Chondrocyte (in vitro differentiated cells): ENCODE data around the gene CMTM8. TPM values are rescaled to one million over a fixed set of nuclear protein-coding genes. Genes with fewer than 3 reads are reported as not detected.

Experiments
- DNase-seq: peaks from one replicate; pipeline ENCODE4 v3.0.0; 2021; ENCODE audit warnings: mixed read lengths, low spot score
- H3K27ac Mint-ChIP-seq: one replicate; pipeline ENCODE4 v1.8.0; 2021; ENCODE audit warnings: mild to moderate bottlenecking, moderate library complexity, mixed read lengths; ENCODE audit not compliant: unreplicated experiment
- H3K27me3 Mint-ChIP-seq: 2 replicates; pipeline ENCODE4 v1.8.0; 2021; ENCODE audit warnings: low read depth, mixed read lengths
- H3K36me3 Mint-ChIP-seq: 2 replicates; pipeline ENCODE4 v1.8.0; 2021; ENCODE audit warnings: low read depth, mixed read lengths
- H3K4me1 Mint-ChIP-seq: 2 replicates; pipeline ENCODE4 v1.8.0; 2021; ENCODE audit warnings: low read depth, mild to moderate bottlenecking, mixed read lengths
- H3K4me3 Mint-ChIP-seq: one replicate; pipeline ENCODE4 v1.8.0; 2021; ENCODE audit warnings: mild to moderate bottlenecking, moderate library complexity, mixed read lengths; ENCODE audit not compliant: unreplicated experiment
- H3K9me3 Mint-ChIP-seq: 2 replicates; pipeline ENCODE4 v1.8.0; 2021; ENCODE audit warnings: low read depth, mixed read lengths
- total RNA-seq: library from RNA; stranded (reverse); gene quantifications from 3 replicates; pipeline ENCODE4 v1.2.1, GENCODE V29; 2021
- TF ChIP-seq, protein P1 (sequence below): fragments of 200-600 bp; sonication (generic); IDR thresholded peaks from 2 replicates; pipeline ENCODE4 v1.5.0; 2021; ENCODE audit warnings: antibody characterized with exemption, mild to moderate bottlenecking, moderate library complexity

Gene CMTM8
- total RNA-seq, 1 donor from 2014 or later, result 2.5 TPM

DNA sequence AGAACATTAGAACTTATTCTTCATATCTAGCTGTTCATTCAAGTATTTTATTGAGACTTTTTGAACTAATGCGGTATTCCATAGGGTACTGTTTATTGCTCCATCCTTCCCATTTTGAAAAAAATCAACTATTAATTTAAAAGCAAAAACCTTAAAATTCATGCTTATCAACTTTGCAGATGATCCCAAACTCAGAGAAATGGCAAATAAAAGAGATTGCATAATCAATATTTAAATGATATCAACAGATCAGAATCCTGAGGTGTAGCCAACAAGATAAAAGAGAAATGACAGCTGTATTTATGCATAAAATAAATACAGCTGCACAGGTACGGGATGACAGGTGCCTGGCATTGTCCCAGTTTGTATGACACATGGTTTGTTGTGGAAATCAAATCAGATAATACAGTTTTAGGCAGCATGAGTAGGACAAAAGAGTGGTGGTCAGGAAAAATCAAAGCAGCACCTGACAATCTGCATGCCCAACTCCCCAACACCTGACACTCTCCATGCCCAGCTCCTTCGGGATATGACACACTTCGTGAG, 42.4 kb upstream of the CMTM8 start:
- Mint-ChIP-seq H3K27me3 (no peaks in the 10 kb centered on the region), H3K36me3 (no peaks in the 10 kb centered on the region), H3K4me1 (peaks cover 3% of the 10 kb centered on the region), H3K27ac (no peak overlapping the region), H3K9me3 (no peaks in the 10 kb centered on the region), H3K4me3 (no peak overlapping the region)
- DNase-seq, result no peak
- TF ChIP-seq, protein P1, sequence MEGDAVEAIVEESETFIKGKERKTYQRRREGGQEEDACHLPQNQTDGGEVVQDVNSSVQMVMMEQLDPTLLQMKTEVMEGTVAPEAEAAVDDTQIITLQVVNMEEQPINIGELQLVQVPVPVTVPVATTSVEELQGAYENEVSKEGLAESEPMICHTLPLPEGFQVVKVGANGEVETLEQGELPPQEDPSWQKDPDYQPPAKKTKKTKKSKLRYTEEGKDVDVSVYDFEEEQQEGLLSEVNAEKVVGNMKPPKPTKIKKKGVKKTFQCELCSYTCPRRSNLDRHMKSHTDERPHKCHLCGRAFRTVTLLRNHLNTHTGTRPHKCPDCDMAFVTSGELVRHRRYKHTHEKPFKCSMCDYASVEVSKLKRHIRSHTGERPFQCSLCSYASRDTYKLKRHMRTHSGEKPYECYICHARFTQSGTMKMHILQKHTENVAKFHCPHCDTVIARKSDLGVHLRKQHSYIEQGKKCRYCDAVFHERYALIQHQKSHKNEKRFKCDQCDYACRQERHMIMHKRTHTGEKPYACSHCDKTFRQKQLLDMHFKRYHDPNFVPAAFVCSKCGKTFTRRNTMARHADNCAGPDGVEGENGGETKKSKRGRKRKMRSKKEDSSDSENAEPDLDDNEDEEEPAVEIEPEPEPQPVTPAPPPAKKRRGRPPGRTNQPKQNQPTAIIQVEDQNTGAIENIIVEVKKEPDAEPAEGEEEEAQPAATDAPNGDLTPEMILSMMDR, result no peak

DNA sequence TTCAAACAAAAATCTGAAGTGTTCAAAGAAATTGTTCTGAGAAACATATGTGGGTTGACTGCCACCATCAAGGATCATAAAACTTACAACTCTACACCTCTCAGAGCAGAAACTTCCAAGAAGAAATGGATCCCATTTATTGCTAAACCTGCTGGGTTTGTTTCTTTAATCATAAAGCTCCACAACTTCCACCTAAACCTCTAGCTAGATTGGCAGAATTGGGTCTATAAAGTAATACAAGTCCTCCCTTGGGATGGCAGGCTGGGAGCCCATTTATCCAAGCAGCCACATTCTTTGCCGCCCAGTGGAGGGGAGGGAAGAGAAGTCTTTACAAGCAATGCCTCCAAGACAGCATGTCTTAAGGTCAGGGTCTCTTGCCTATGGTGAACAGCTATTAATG, 40.5 kb upstream of the CMTM8 start:
- TF ChIP-seq, protein P1, result no peak
- DNase-seq, result no peak
- Mint-ChIP-seq H3K4me3 (no peak overlapping the region), H3K9me3 (no peaks in the 10 kb centered on the region), H3K27me3 (no peaks in the 10 kb centered on the region), H3K27ac (no peak overlapping the region), H3K4me1 (peaks cover 3% of the 10 kb centered on the region), H3K36me3 (no peaks in the 10 kb centered on the region)

DNA sequence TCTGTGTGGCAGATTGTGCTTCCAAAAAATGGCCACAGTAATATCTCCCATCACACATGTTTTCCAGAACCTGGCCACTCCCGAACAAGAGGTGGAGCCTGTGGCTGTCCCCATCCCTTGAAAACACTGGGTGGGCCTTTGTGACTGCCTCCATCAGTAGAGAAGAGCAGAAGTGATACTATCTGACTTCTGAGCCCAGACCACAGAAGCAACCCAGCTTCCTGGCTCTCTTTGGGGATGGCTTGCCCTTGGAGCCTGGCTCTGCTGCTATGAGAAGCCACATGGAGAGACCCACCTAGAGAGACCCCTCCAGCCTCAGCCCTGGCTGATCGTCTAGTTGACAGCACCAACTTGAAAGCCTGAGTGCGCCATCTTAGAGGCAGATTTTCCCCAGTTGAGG, 39.8 kb upstream of the CMTM8 start:
- no peaks in the 10 kb centered on the region for H3K36me3 Mint-ChIP-seq
- no peak overlapping the region for H3K27ac Mint-ChIP-seq
- H3K9me3 Mint-ChIP-seq, result no peaks in the 10 kb centered on the region
- H3K4me1 Mint-ChIP-seq, result peaks cover 5% of the 10 kb centered on the region
- H3K27me3 Mint-ChIP-seq, result no peaks in the 10 kb centered on the region
- no peak for DNase-seq
- no peak overlapping the region for H3K4me3 Mint-ChIP-seq
- TF ChIP-seq, protein P1, result no peak

DNA sequence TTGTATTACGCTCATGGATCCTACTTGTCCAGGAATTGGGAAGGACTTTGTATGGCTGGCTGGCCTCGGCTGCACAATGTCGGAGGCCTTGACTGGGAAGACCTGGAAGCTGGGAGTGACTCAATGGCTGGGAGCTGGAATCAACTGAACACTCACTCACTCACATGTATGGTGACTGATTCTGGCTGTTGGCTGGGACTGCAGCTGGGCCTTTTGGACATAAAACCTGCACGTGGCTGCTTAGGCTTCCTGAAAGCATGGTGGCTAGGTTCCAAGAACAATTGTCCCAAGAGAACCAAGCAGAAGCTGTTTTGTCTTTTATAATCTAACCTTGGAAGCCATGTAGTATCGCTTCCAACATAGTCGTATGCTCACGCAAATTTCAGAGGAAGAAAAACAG, 38.0 kb upstream of the CMTM8 start:
- TF ChIP-seq, protein P1, result no peak
- Mint-ChIP-seq H3K27ac (no peak overlapping the region), H3K27me3 (no peaks in the 10 kb centered on the region), H3K4me1 (peaks cover 7% of the 10 kb centered on the region), H3K4me3 (no peak overlapping the region), H3K9me3 (no peaks in the 10 kb centered on the region), H3K36me3 (no peaks in the 10 kb centered on the region)
- no peak for DNase-seq

DNA sequence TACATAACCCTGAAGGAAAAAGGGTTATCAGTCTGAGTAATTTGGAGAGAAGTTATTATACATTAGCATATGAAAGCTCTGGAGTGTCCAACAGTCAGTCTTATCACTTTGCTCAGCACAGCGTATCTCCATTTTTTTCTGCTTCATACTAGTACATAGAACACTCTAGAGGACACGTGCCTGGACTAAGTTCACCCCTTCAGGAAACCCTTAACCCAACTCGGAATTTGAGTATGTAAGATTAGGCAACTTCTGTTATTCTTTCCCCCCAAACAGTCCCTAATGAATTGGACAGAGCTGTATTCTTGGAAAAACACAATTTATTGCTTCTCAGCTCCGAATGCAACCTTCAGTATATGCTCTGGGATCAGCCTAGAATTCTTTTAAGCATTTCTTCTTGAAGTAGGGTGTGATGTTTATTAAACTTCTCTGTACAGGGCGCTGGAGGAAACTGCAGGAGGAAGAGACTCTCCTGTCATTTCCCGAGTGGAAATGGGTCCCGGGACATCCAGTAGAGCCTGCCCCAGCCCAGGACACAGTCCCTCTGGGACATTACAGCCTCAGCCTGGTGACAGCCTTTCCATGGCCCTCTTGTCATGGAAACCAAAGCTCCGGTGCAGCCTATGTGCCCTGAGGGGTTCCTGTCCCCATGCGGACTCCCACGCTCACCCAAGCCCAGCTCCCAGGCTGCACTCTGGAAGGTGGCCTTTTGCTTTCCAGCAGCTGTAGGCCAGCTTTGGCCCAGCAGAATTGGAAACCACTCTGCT, 37.3 kb upstream of the CMTM8 start:
- no peaks in the 10 kb centered on the region for H3K9me3 Mint-ChIP-seq
- no peak overlapping the region for H3K27ac Mint-ChIP-seq
- no peak for DNase-seq
- TF ChIP-seq, protein P1, result no peak
- H3K4me3 Mint-ChIP-seq, result no peak overlapping the region
- H3K4me1 Mint-ChIP-seq, result peaks cover 7% of the 10 kb centered on the region
- H3K36me3 Mint-ChIP-seq, result no peaks in the 10 kb centered on the region
- no peaks in the 10 kb centered on the region for H3K27me3 Mint-ChIP-seq
